NCI-H146 treated with DMSO at 0.1 percent for 48 hours (cell line): ENCODE measurements around the gene PLEKHH3.

Source experiments
- DNase-seq: peaks from one replicate; lab custom pipeline; 2025; ENCODE audit not compliant: unreplicated experiment; lab: John Stamatoyannopoulos, UW

PLEKHH3 gene, protein sequence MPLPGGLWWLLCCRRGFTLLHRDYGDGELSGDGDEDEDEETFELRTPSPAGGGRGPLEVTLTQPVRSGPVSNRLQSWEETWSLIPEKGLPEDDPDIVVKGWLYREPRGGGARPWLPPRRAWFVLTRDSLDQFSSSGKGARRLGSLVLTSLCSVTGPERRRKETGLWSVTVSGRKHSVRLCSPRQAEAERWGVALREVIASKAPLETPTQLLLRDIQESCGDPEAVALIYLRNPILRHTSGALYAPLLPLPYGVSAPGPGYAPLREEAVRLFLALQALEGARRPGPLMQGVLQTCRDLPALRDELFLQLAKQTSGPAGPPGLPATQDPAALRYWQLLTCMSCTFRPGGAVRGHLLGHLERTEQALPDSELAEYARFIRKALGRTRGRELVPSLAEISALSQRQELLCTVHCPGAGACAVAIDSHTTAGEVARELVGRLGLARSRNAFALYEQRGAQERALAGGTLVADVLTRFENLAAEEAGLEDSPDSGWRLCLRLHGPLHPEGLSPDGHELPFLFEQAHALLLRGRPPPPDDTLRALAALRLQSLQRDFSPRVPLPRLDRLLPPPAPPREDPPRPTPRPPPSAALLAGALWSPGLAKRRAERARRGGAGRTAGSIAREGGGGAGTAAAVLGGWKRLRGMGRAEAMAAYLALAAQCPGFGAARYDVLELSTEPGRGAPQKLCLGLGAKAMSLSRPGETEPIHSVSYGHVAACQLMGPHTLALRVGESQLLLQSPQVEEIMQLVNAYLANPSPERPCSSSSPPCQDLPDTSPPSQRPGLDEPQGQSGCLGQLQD

DNA sequence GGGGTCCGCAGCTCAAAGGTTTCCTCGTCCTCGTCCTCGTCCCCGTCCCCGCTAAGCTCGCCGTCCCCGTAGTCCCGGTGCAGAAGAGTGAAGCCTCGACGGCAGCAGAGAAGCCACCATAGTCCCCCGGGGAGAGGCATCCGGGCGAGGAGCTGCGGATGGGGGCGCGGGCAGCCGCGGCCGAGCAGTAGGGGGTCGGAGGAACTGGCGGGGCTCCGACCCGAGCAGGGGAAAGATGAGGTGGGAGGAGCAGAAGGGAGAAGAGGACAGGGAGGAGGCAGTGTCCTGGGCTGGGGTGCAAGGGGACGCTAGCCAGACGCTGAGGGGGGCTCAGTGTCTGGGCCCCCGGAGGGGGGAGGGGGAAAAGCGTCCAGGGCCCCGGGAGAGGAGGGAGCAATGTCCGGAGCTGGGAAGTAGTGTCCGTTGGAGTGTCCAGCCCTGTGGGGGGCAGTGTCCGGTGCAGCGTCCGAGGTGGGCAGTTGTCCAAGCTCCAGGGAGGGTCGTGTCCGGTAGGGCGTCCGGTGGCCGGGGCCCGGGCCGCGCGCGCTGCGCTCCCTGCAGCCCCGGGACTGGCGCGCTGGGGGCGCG lies at the start of gene PLEKHH3:
TSS of gene PLEKHH3 (minus strand) at position 571 of the 588 bp plus-strand sequence. CDS start at position 140, 431 bp downstream.
- DNase-seq: peak; percentile 55

DNA sequence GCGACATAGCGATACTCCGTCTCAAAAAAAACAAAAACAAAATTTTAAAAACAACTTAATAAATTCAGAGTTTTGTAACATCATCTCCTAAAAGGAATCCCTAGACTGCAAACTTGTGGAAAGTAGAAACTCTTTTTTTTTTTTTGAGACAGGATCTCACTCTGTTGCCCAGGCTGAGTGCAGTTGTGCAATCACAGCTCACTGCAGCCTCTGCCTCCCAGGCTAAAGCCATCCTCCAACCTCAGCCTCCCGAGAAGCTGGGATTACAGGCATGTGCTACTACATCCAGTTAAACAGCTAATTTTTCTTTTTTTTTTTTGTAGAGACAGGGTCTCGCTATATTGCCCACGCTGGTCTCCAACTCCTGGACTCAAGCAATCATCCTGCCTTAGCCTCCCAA lies 48.3 kb upstream of the PLEKHH3 start:
- DNase-seq: no peak

DNA sequence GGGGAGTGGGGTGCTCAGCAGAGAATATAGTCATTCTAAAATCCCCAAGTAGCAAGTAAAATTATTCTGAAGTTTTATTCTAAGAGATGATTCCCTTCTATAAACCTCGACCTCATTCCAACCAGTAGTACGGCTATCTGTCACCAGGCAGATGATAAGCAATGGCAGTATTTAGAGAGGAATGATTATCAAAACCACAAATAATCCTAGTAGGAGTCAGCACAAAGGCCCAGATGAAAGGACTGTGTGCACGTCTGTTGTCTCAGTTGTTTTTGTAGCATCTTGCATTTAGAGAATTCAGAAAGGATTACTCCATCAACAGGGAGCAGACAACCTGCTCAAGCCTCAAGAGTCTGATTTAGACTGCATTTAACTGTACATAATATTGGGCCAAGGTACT lies 46.8 kb upstream of the PLEKHH3 start:
- no peak for DNase-seq

DNA sequence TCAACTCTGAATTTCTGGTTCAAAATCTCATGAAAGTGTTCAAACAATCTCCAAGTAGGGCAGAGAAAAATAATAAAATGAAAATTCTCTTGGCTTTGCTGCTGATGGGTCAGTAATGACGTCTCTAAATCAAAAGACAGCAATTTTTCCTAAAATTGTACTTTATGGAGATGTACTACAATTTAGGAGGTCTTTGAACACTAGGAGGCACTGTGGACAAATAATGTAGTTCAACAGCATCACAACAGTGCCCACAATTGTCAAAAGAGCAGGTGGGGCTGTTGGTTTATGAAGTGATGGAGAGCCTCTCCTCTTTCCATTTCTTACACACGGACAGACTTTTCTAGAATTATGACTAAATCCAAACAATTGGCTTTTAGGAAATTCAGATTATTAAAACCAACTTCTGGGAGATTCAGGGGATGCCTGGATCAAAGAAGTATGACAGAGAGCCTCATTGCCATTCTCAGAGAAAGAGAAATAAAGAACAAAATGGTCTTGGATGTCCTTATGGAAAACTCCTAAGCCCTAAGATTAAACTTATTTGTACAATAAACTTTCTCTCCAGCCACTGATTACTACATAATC lies 44.3 kb upstream of the PLEKHH3 start:
- peak; percentile 56 for DNase-seq

DNA sequence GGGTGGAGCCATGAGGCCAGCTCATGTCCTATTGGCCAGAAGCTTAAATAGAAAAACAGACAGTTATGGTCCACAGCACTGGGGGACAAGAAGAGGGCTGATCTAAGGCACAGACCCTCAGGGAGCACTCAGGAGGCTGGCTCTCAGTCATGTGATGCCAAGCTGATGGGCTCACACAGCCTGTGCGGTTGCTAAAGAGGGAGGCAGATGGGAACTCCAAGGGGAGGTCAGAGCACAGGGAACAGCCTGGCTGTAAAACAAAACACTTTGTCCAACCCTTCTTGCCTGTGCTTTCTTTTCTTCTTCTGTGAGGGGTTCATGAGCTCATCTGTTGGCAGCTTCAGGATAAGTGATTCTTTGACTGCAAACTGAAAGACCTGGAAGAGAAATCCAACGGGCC lies 32.8 kb upstream of the PLEKHH3 start:
- DNase-seq: no peak

DNA sequence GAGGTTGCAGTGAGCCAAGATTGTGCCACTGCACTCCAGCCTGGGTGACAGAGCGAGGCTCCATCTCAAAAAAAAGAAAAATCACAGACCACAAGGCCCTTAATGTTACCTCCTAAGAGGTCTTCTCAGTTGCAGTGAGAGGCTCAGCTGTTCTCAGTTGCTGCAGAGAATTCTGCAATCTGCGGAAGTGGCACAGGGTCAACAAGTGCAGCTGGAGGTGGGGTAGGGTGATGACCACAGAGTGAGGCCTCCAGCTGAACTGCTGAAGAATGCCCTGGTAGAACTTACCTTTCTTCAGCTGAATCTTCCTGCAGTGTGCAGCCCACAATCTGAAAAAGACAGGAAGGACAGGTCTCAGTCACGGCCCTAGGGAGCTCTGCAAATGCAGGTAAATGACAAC lies 31.8 kb upstream of the PLEKHH3 start:
- no peak for DNase-seq

DNA sequence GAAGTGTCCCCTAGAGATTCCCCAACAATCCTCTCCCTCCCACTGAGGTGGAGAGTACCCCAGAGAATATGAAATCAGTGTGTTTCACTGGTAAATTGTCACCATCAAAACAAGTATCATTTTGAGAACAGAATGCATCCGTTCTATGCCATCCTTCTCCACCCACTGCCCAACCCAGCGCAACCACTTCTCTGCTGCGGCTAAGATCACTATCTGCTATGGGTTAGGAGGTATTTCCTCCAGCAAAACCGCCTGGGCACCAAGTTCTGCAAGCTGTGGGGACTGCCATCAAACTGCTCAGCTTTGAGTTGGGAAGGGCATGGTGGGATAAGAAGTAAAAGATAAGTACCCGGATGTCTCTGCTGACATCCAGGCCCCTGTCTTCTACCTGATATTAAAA lies 29.9 kb upstream of the PLEKHH3 start:
- no peak for DNase-seq

DNA sequence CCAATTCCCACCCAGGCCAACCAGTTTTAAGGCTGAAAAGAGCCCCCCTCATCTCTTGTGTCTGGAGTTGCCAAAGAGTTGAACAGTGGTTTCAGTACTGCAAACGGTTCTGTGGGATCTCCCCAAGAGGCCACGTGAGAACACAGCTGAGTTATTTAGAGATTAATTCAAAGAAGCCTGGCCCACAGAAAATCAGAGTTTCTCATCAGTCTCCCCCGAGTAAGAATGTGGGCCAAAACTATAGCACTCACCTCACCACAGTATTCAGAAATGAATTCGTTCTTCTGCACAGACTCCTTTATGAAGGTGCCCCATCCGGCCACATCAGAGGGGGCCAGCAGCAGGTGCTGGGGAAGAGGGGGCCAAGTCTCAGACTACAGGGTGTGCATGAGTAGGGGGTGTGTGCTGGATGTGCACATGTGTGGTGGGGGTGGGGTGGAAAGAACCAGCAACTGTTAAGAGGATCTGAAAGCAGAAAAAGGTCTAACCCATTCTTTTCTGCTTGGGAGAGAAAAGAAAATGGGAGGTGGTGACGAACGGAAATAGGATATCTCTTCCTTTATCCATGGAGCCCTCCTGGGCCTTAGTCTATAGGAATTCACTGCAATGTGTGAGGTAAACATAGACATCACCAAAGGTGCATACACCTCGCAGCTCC lies 28.2 kb upstream of the PLEKHH3 start:
- no peak for DNase-seq

DNA sequence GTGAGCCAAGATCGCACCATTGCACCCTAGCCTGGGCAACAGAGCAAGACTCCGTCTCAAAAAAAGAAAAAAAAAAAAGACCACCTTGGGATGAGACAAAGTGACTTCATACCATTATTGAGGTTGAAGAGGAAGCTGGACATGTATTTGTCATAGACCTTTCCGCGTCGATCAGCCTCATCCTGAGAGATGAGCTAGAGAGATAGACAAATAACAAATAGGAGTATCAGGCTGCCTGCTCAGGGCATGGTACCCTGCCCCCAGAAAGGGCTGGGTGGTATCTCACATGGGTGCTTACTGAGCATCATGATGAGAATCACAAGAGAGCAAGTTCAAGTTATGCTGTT lies 27.7 kb upstream of the PLEKHH3 start:
- no peak for DNase-seq

DNA sequence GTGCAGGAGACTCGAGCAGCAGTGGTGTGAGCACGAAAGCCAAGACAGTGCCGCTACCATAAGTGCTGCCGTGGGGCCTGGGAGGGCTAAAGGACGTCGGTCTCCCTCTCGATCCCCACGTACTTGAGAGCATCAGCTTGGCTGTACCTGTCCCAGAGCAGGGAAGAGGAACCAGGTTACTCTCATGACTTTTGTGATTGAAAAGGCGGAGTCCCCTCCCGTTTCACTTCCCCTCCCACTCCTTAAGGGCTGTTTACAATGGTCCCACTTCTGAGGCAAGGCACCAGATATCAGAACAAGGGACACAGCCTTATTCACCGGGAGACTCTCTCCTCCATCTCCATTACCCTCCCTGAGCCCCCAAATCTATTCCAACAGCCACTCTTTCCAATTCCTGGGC lies 25.7 kb upstream of the PLEKHH3 start:
- no peak for DNase-seq

DNA sequence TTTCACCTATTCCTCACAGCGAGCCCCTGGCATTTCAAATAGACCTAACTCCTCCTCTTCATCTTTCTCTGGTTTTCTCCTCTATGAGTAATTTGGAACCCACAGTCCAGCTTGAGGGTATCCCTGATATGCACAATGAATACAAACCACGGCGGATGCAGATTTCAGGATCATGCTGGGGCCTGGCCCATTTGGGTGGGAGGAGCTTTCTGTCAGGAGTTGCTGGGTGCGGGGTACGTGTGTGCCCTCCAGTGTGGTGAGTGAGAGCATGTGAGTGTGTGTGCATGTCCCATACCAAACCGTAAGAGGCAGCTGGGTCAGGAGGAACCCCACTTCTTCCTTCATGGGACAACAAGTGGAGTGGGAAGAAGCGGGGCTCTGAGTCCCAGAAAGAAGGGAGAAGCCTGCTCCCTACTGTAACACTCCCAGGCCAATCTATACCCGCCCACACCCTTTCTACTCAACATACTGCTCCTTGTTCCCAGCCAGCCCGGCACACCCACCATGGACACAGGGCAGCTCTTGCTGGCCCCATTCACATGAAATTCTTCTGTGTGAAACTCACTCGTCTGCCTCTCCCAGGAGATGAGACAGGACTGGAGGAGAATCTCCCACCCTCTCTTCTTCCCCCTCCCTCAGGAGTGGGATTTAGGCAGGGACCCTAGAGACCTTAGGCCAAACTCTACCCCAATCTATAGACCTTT lies 23.9 kb upstream of the PLEKHH3 start:
- no peak for DNase-seq

DNA sequence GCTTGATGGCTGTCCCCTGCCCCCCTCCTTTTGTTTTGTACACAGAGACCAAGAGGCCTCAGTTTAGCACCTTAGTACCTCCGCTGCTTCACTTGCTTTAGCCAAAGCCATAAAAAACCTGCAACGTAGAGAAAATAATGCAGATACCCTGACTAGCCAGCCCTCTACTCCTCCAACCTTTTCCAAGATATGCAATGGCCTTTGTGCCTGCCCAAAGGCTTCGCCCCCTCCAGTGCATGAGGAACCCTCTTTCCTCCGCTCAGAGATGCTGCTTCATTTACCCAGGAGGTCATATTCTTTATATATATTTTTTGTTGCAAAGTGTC lies 22.6 kb upstream of the PLEKHH3 start:
- no peak for DNase-seq

DNA sequence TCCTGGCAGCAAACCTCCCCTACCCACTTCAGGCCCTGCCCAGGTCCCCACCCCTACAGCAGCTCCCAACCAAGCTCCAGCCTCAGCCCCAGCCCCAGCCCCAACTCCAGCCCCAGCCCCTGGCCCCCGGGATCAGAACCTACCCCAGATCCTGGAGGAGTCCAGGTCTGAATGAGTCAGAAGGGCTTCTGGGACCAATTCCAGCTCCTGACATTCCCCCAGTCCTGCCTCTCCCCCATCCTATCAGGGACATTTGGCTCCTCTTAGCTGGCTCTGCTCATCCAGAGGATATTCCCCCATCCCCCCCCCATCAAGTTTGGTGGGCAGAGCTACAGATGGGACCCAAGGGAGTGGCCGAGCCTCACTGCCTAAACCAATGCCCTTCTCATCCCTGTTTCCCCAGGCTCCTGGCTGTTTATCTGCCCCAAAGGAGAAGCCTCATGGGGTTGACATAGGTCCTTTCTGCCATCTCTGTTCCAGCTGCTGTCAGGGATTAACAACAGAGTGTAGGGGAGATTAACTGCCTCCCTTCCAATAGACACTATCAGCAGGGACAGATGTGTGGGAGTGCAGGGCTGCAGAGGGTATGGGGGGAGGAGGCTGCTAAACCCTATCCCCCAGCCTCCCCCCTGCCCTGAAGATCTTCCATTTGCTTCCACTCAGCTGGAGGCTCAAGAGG lies 22.1 kb upstream of the PLEKHH3 start:
- DNase-seq: no peak

DNA sequence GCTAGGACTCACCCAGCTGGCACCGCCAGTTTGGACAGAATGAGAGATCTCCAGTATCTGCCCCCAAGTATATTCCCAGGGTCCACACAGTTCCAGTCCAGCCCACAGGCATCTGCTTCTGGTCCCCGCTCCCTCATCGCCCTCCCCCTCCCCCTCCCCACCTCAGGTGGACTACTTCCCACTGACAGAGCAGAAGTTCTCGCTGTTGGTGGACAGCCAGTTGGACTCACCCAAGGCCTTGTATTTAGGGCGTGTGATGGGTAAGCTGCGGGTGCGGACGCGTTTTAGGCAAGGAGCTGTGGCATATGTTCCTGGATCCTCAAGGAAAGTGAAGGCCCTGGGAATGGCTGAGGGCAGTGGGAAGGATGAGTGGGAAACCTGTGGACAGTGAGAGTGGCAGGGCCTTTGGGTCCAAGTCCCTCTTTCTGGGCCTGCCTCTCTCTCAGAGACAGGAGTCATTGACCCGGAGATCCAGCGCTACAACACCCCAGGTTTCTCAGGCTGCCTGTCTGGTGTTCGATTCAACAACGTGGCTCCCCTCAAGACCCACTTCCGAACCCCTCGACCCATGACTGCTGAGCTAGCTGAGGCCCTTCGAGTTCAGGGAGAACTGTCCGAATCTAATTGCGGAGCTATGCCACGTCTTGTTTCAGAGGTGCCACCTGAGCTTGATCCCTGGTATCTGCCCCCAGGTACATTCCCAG lies 20.5 kb upstream of the PLEKHH3 start:
- no peak for DNase-seq

DNA sequence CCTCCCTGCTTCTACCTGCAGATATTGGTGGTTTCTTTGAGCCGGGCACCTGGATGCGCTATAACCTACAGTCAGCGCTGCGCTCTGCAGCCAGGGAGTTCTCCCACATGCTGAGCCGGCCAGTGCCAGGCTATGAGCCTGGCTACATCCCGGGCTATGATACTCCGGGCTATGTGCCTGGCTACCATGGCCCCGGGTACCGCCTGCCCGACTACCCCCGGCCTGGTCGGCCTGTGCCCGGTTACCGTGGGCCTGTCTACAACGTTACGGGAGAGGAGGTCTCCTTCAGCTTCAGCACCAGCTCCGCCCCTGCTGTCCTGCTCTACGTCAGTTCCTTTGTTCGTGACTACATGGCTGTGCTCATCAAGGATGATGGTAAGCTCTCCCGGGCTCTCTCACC lies 18.7 kb upstream of the PLEKHH3 start:
- DNase-seq: no peak

DNA sequence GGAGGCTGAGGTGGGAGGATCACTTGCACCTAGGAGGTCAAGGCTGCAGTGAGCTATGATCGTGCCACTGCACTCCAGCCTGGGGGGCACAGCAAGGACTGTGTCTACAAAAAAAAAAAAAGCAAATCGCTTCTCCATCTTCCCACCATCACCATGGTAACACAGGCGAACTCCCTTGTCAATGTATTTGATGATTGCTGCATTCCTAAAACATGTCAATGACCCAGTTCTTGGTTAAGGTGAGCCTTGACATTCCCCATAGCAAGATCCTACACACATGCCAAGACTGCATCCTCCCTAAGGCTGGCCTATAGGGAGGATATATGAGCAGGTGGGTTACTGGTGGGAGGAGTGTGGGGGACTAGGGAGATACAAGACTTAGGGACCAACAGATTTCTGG lies 17.7 kb upstream of the PLEKHH3 start:
- no peak for DNase-seq

DNA sequence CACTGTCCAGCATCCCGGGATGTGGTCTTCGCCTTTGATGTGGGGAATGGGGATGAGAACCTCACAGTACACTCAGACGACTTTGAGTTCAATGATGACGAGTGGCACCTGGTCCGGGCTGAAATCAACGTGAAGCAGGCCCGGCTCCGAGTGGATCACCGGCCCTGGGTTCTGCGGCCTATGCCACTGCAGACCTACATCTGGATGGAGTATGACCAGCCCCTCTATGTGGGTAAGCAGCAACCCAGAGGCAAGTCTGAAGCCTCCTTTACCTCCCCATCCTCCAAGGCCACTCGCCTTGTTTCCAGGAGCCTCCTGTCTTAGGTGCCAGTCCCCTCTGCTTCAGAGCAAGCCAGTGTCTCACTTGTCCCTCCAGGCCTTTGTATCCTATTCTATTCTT lies 15.7 kb upstream of the PLEKHH3 start:
- no peak for DNase-seq

DNA sequence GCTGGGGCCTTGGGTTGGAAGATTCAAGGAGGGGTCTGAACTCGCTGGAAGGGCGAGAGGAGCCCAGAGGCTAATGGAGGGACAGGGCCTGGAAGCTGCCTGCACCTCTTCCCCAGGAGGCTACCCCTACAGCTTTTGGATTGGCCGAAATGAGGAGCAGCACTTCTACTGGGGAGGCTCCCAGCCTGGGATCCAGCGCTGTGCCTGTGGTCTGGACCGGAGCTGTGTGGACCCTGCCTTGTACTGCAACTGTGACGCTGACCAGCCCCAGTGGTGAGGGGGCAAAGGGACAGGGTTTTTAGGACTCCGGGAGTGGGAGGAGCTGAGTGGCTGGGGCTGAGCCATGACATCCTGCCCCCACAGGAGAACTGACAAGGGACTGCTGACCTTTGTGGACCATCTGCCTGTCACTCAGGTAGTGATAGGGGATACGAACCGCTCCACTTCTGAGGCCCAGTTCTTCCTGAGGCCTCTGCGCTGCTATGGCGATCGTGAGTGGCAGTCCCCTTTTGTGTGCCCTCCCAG lies 14.3 kb upstream of the PLEKHH3 start:
- no peak for DNase-seq

DNA sequence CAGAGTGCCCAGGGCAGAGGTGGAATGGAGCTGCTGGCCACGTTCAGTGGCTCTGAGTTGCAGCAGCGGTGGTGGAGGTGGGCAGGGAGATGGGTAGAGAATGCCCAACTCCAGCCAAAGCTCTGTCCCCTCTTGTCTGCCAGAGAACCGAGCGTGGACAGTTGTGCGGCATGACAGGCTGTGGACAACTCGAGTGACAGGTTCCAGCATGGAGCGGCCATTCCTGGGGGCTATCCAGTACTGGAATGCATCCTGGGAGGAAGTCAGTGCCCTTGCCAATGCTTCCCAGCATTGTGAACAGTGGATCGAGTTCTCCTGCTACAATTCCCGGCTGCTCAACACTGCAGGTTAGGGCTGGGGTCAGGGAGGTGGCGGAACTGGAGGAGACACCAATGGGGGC lies 13.8 kb upstream of the PLEKHH3 start:
- DNase-seq: no peak
